EH (cell line): ENCODE data around the gene NUDT2.

Experiments
- DNase-seq: peaks from one replicate; pipeline ENCODE4 v3.0.0-alpha.2; 2015; ENCODE audit warnings: low read depth

The NUDT2 gene

DNA sequence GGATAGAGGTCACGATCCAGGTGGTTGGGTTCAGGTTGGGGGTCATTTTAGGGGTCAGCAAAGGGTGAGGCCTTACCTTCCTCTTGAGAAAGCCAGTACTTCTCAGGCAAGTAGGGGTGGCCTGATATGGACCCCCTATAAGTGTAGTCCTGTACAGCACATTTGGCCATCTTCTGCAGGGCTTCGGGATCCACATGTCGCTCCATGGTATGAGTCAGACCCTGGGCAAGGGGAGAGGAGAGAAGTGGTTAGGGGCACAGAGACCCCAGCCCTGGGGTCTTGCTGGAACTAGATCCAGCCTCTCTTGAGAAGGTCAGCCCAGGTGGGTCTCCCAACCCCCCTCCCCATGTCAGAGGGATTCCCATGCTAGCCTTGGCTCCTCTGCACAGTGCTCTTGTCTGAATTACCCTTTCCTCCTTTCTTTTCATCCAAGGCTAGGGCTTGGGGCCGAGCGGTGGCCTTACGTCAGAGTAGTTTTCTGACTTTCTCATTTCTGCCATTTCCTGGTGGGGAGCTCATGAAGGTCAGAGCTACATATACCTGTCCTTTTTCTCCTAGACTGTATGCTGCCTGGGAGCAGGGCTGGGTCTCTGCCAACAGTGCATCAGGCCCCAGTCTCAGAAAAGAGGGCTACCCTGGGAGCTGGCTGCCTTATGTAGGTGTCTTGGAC, 56.3 kb downstream of the NUDT2 start:
- no peak for DNase-seq

DNA sequence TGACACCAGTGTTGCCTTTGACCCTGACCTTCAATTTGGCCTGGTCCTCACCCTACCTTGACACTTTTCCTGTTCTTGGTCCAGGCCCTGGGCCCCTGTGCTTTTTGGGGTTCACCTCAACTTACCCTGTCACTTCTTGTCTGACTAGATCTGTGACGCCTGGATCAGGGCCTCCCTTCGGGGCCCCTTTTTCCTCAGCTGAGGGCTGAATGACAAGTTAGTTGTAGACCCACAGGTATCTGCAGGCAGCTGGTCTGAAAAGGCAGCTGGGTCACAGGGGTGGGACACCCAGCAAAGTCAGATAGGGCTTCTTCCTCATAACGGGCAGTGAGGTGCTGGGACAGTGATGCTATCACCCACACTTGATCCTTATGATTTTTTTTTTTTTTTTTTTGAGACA, 57.3 kb downstream of the NUDT2 start:
- DNase-seq: no peak

DNA sequence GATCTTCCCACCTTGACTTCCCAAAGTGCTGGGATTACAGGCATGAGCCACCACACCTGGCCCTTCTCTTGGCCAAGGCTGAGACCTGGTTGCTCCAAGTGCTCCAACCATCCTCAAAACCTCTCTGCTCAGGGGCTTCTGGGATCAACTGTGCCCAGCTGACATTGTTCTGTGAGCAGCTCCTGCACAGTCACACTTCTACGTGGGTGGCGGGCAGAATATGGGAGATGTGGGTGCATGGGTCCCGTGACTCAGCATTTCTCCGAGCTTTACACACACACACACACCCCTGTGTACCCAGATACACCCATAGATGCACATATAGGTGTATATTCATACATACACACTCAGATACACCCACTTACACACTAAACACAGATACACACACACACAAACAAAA, 57.9 kb downstream of the NUDT2 start:
- DNase-seq: no peak

DNA sequence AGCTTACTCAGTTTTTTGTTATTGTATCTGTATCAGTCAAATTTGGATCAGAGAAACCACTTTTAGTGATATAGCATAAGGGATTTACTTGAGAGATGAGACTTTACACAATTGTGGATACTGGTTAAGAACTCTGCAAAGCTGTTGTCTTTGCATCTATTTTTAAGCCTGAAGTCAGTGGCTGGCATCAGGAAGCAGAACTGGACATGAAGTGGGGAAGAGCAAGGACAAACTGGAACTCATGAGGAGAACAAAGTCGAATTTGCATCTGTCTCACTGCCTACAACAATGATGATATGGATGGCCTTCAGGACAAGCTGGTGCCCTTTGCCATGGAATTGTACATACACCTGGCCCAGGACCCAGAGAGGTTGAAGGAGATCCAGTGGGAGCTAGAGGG, 63.1 kb downstream of the NUDT2 start:
- no peak for DNase-seq
